Activated naive CD4-positive, alpha-beta T cell treated with anti-CD3 and anti-CD28 coated beads, Interleukin-2, amount 50 U/mL, for 24 hours (primary cell): ENCODE measurements around the gene CFAP221.

Experiments used
- H3K27ac Mint-ChIP-seq: one replicate; pipeline ENCODE4 v1.8.0; 2021; ENCODE audit warnings: mild to moderate bottlenecking, mixed read lengths
- H3K27me3 Mint-ChIP-seq: one replicate; pipeline ENCODE4 v1.8.0; 2021; ENCODE audit warnings: mixed read lengths
- H3K36me3 Mint-ChIP-seq: one replicate; pipeline ENCODE4 v1.8.0; 2021; ENCODE audit warnings: mixed read lengths
- H3K4me1 Mint-ChIP-seq: one replicate; pipeline ENCODE4 v1.8.0; 2021; ENCODE audit warnings: mixed read lengths
- H3K4me3 Mint-ChIP-seq: one replicate; pipeline ENCODE4 v1.8.0; 2021; ENCODE audit warnings: mild to moderate bottlenecking, mixed read lengths
- H3K9me3 Mint-ChIP-seq: one replicate; pipeline ENCODE4 v1.8.0; 2021; ENCODE audit warnings: mixed read lengths

Gene CFAP221

GRCh38 chr2:119702203-119702917 is 158.1 kb downstream of the CFAP221 start:
- Mint-ChIP-seq H3K4me3 (no peak overlapping the region), H3K4me1 (peaks cover 14% of the 10 kb centered on the region), H3K9me3 (no peaks in the 10 kb centered on the region), H3K27ac (no peak overlapping the region), H3K36me3 (peaks cover 4% of the 10 kb centered on the region), H3K27me3 (no peaks in the 10 kb centered on the region)

DNA sequence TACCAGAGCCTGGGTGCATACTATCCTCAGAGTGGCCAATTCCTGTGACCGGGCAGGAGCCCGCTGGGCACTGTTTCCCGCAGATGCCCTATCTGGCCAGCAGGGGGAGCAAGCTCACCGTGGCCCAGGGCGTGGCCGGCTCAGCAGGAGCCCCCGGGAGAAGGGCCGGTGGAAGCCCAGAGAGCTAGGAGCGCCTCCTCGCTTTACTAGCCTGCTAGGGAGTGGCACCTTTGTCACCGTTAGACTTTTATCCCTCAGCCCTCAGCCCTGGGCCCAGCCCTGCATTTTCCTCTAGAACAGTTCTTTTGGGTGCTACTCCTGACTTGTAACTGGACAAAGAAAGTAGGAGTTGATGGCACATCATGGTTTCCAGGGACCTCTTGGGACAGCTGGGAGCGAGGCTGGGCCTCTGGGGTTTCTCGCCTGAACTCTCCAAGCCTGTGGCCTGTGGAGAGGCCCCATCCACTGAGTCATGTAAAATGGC is 158.7 kb downstream of the CFAP221 start:
- H3K4me1 Mint-ChIP-seq, result peaks cover 8% of the 10 kb centered on the region
- no peaks in the 10 kb centered on the region for H3K9me3 Mint-ChIP-seq
- H3K36me3 Mint-ChIP-seq, result peaks cover 4% of the 10 kb centered on the region
- no peak overlapping the region for H3K27ac Mint-ChIP-seq
- H3K4me3 Mint-ChIP-seq, result no peak overlapping the region
- no peaks in the 10 kb centered on the region for H3K27me3 Mint-ChIP-seq

DNA sequence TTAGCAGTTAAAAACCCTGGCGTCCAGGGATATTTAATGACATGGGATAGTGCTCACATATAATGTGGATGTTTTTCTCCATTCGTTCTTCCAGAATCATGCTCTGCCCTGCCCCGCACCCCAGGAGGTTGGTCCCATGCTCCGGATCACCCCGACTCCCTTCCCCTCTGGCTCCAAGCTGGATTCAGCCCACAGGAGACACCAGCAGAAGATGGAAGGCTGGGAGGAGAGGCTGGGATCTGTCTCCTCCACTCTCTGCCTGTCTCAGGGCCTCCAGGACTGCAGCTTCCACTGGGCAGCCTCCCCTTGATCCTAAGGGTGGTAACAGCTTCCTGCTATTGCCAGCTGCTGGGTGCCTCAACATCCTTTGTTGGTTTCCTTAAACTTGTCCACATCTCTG is 159.3 kb downstream of the CFAP221 start:
- no peaks in the 10 kb centered on the region for H3K9me3 Mint-ChIP-seq
- peaks cover 4% of the 10 kb centered on the region for H3K4me1 Mint-ChIP-seq
- no peak overlapping the region for H3K27ac Mint-ChIP-seq
- H3K27me3 Mint-ChIP-seq, result no peaks in the 10 kb centered on the region
- peaks cover 4% of the 10 kb centered on the region for H3K36me3 Mint-ChIP-seq
- H3K4me3 Mint-ChIP-seq, result no peak overlapping the region

- Mint-ChIP-seq H3K4me1 (no peaks in the 10 kb centered on the region), H3K27me3 (no peaks in the 10 kb centered on the region), H3K9me3 (no peaks in the 10 kb centered on the region), H3K36me3 (peaks cover 4% of the 10 kb centered on the region), H3K27ac (no peak overlapping the region), H3K4me3 (no peak overlapping the region)
These were observed 160.4 kb downstream of the CFAP221 start for GRCh38 chr2:119704670-119705120.

DNA sequence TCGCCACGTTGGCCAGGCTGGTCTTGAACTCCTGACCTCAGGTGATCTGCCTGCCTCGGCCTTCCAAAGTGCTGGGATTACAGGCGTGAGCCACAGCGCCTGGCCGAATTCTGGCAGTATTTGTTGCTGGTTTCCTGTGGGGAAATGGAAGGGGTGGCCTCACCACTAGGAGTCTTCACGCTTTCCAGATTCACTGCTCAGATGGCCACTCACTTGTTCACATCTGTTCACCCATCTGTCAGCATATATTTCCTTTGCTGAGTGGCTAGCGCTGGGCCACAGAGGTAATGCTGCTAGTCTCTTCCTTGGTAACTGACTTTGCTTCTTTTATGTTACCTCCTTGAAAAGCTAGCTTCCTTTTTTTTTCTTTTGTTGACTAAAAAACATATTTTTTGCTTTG is 162.0 kb downstream of the CFAP221 start:
- Mint-ChIP-seq H3K9me3 (no peaks in the 10 kb centered on the region), H3K4me1 (no peaks in the 10 kb centered on the region), H3K27me3 (no peaks in the 10 kb centered on the region), H3K27ac (no peak overlapping the region), H3K4me3 (no peak overlapping the region), H3K36me3 (peaks cover 4% of the 10 kb centered on the region)
